ENCODE measurements around the gene WDR70. TPM values are rescaled to one million over a fixed set of nuclear protein-coding genes. Genes with fewer than 3 reads are reported as not detected.
A peak's percentile ranks its signal among the peaks of the same experiment; 100 is the strongest.

WDR70 gene
- total and polyA plus RNA-seq, 2 donors (not counting 1 experiment from before 2014, with no cell fraction given), result 31.4 to 34.0 TPM

- no peak for TF ChIP-seq CTCF (conservative IDR thresholded peaks at IDR 0.05 in 1 of 2, IDR thresholded peaks at IDR 0.05 in 1 of 2; ENCODE audit: low read depth in 1 of 2, low read length in 2 of 2)
- TF ChIP-seq EZH2 (IDR thresholded peaks at IDR 0.05; ENCODE audit: low read length, missing control alignments), result no peak
- H3K4me3 ChIP-seq (replicated peaks in 1 of 4; ENCODE audit: control extremely low read depth in 1 of 4, insufficient read depth in 1 of 4, low read depth in 3 of 4, low read length in 4 of 4), result no peak overlapping the region
- peak overlapping the region; percentile 44 for H3K4me2 ChIP-seq (ENCODE audit: extremely low read depth, insufficient read depth, low read length)
- no peaks in the 10 kb centered on the region for H3K27me3 ChIP-seq (ENCODE audit: control insufficient read depth, insufficient read depth, low read length)
- H3K27ac ChIP-seq (ENCODE audit: insufficient read depth, low read length), result peak overlapping the region; percentile 77
- no peaks in the 10 kb centered on the region for H4K20me1 ChIP-seq (ENCODE audit: control insufficient read depth, extremely low read depth, insufficient read depth, low read length)
- H3K79me2 ChIP-seq (ENCODE audit: control insufficient read depth, insufficient read depth, low read length), result no peaks in the 10 kb centered on the region
- peak; percentile 23 to 59 for DNase-seq (ENCODE audit: low read depth in 2 of 2)
- no peak overlapping the region for H3K9ac ChIP-seq (ENCODE audit: insufficient read depth, low read length)
- H3K9me3 ChIP-seq (ENCODE audit: control insufficient read depth, insufficient read depth, low read depth, low read length), result no peaks in the 10 kb centered on the region
- no peak overlapping the region for H2AFZ ChIP-seq (ENCODE audit: low read length)
- peaks cover 22% of the 10 kb centered on the region for H3K4me1 ChIP-seq (ENCODE audit: control insufficient read depth, extremely low read depth, insufficient read depth, low read length)
- no peaks in the 10 kb centered on the region for H3K36me3 ChIP-seq (ENCODE audit: control insufficient read depth, insufficient read depth, low read length)
Observed at GRCh38 chr5:37770786-37771185, 391.7 kb downstream of the WDR70 start.

- Histone ChIP-seq H3K9ac (ENCODE audit: insufficient read depth, low read length) (no peak overlapping the region), H3K9me3 (ENCODE audit: control insufficient read depth, insufficient read depth, low read depth, low read length) (no peaks in the 10 kb centered on the region), H3K27ac (ENCODE audit: insufficient read depth, low read length) (peak overlapping the region; percentile 77), H3K4me3 (replicated peaks in 1 of 4; ENCODE audit: control extremely low read depth in 1 of 4, insufficient read depth in 1 of 4, low read depth in 3 of 4, low read length in 4 of 4) (no peak overlapping the region), H2AFZ (ENCODE audit: low read length) (no peak overlapping the region), H4K20me1 (ENCODE audit: control insufficient read depth, extremely low read depth, insufficient read depth, low read length) (no peaks in the 10 kb centered on the region), H3K27me3 (ENCODE audit: control insufficient read depth, insufficient read depth, low read length) (no peaks in the 10 kb centered on the region), H3K79me2 (ENCODE audit: control insufficient read depth, insufficient read depth, low read length) (no peaks in the 10 kb centered on the region), H3K36me3 (ENCODE audit: control insufficient read depth, insufficient read depth, low read length) (no peaks in the 10 kb centered on the region), H3K4me2 (ENCODE audit: extremely low read depth, insufficient read depth, low read length) (peak overlapping the region; percentile 44), H3K4me1 (ENCODE audit: control insufficient read depth, extremely low read depth, insufficient read depth, low read length) (peaks cover 22% of the 10 kb centered on the region)
- DNase-seq (ENCODE audit: low read depth in 2 of 2), result peak in 1 of 2 donors; percentile 40
- no peak for TF ChIP-seq CTCF (conservative IDR thresholded peaks at IDR 0.05 in 1 of 2, IDR thresholded peaks at IDR 0.05 in 1 of 2; ENCODE audit: low read depth in 1 of 2, low read length in 2 of 2)
- no peak for TF ChIP-seq EZH2 (IDR thresholded peaks at IDR 0.05; ENCODE audit: low read length, missing control alignments)
Observed at GRCh38 chr5:37771203-37771611, 392.1 kb downstream of the WDR70 start.

GRCh38 chr5:37771731-37772130, 392.6 kb downstream of the WDR70 start:
- Histone ChIP-seq H3K4me3 (replicated peaks in 1 of 4; ENCODE audit: control extremely low read depth in 1 of 4, insufficient read depth in 1 of 4, low read depth in 3 of 4, low read length in 4 of 4) (no peak overlapping the region), H3K79me2 (ENCODE audit: control insufficient read depth, insufficient read depth, low read length) (no peaks in the 10 kb centered on the region), H2AFZ (ENCODE audit: low read length) (no peak overlapping the region), H3K9me3 (ENCODE audit: control insufficient read depth, insufficient read depth, low read depth, low read length) (no peaks in the 10 kb centered on the region), H3K9ac (ENCODE audit: insufficient read depth, low read length) (no peak overlapping the region), H3K4me1 (ENCODE audit: control insufficient read depth, extremely low read depth, insufficient read depth, low read length) (peaks cover 22% of the 10 kb centered on the region), H3K36me3 (ENCODE audit: control insufficient read depth, insufficient read depth, low read length) (no peaks in the 10 kb centered on the region), H3K4me2 (ENCODE audit: extremely low read depth, insufficient read depth, low read length) (peak overlapping the region; percentile 75), H3K27ac (ENCODE audit: insufficient read depth, low read length) (peak overlapping the region; percentile 77), H3K27me3 (ENCODE audit: control insufficient read depth, insufficient read depth, low read length) (no peaks in the 10 kb centered on the region), H4K20me1 (ENCODE audit: control insufficient read depth, extremely low read depth, insufficient read depth, low read length) (no peaks in the 10 kb centered on the region)
- TF ChIP-seq EZH2 (IDR thresholded peaks at IDR 0.05; ENCODE audit: low read length, missing control alignments), result no peak
- no peak for TF ChIP-seq CTCF (conservative IDR thresholded peaks at IDR 0.05 in 1 of 2, IDR thresholded peaks at IDR 0.05 in 1 of 2; ENCODE audit: low read depth in 1 of 2, low read length in 2 of 2)
- peak; percentile 86 to 100 for DNase-seq (ENCODE audit: low read depth in 2 of 2)

Measured in fibroblast of lung (primary cell).